OCI-LY7 (cell line): ENCODE data around the gene SMAD6. TPM values are rescaled to one million over a fixed set of nuclear protein-coding genes. Genes with fewer than 3 reads are reported as not detected.

ENCODE experiments used
- BruUV-seq: library from RNA; stranded (reverse); fragments of 400-500 nt; replicated peaks from 2 replicates; lab custom pipeline; 2021; lab: Mats Ljungman, UMichigan
- CTCF ChIA-PET: fragments of 300-600 bp; sonication (Branson Sonifier 250); formaldehyde crosslinking; loops from one replicate; lab custom pipeline; 2022; ENCODE audit warnings: antibody characterized with exemption; ENCODE audit not compliant: unreplicated experiment; lab: Charles Lee
- POLR2A ChIA-PET: fragments of 300-600 bp; sonication (Branson Sonifier 250); formaldehyde crosslinking; loops from one replicate; lab custom pipeline; 2022; ENCODE audit warnings: antibody characterized with exemption; lab: Charles Lee
- DNase-seq: peaks from one replicate; pipeline ENCODE4 v3.0.0-alpha.2; 2015; ENCODE audit warnings: low spot score
- H2AFZ ChIP-seq: fragments of 200-600 bp; sonication (generic), shearing (Covaris generic); 2 replicates; pipeline ENCODE4 v1.6.1; 2014; ENCODE audit warnings: mild to moderate bottlenecking, antibody characterized with exemption, low read length, moderate library complexity
- H3K27ac ChIP-seq: fragments of 200-600 bp; sonication (generic); 2 replicates; pipeline ENCODE4 v1.5.1; 2014; ENCODE audit warnings: mixed run types, low read depth, mild to moderate bottlenecking, moderate library complexity, low read length, inconsistent platforms; ENCODE audit not compliant: poor library complexity, severe bottlenecking
- H3K36me3 ChIP-seq: fragments of 200-600 bp; sonication (generic); 2 replicates; pipeline ENCODE4 v1.6.1; 2014; ENCODE audit warnings: mild to moderate bottlenecking, antibody characterized with exemption, low read length, moderate library complexity, mixed read lengths; ENCODE audit not compliant: insufficient read depth
- H3K4me1 ChIP-seq: fragments of 200-600 bp; sonication (generic); 2 replicates; pipeline ENCODE4 v1.5.1; 2014; ENCODE audit warnings: mild to moderate bottlenecking, low read length; ENCODE audit not compliant: insufficient read depth, poor library complexity, severe bottlenecking
- H3K4me2 ChIP-seq: fragments of 200-600 bp; sonication (generic); 2 replicates; pipeline ENCODE4 v1.6.1; 2014; ENCODE audit warnings: mild to moderate bottlenecking, low read length
- H3K4me3 ChIP-seq: fragments of 200-600 bp; sonication (generic); 2 replicates; pipeline ENCODE4 v1.5.1; 2014; ENCODE audit warnings: mild to moderate bottlenecking, low read depth, low read length; ENCODE audit not compliant: poor library complexity, severe bottlenecking
- H3K79me2 ChIP-seq: fragments of 200-600 bp; sonication (generic); 2 replicates; pipeline ENCODE4 v1.6.1; 2016; ENCODE audit warnings: low read depth, mild to moderate bottlenecking, low read length, moderate library complexity, mixed read lengths; ENCODE audit not compliant: insufficient read depth
- H3K9me2 ChIP-seq: fragments of 200-600 bp; sonication (generic); 2 replicates; pipeline ENCODE4 v1.6.1; 2016; ENCODE audit warnings: mild to moderate bottlenecking, low read length, mixed read lengths; ENCODE audit not compliant: insufficient read depth
- H3K9me3 ChIP-seq: fragments of 200-600 bp; sonication (generic); 2 replicates; pipeline ENCODE4 v1.6.1; 2014; ENCODE audit warnings: mild to moderate bottlenecking, mixed run types, low read length, mixed read lengths
- H4K20me1 ChIP-seq: fragments of 200-600 bp; sonication (generic); 2 replicates; pipeline ENCODE4 v1.6.1; 2014; ENCODE audit warnings: mild to moderate bottlenecking, antibody characterized with exemption, low read length, moderate library complexity, mixed read lengths; ENCODE audit not compliant: insufficient read depth
- EZH2phosphoT487 ChIP-seq: fragments of 200-600 bp; sonication (generic); IDR thresholded peaks from 2 replicates; pipeline ENCODE4 v1.6.1; 2018; ENCODE audit warnings: low read depth, borderline replicate concordance, mild to moderate bottlenecking, mixed run types, antibody characterized with exemption, low read length, moderate library complexity, mixed read lengths
- intact Hi-C: fragments of 100-400 bp; cut with micrococcal nuclease; formaldehyde crosslinking; loops from one replicate; pipeline ENCODE4 v1.10.0; 2022; ENCODE audit not compliant: unreplicated experiment
- total RNA-seq, 2 experiments: library from RNA; depleted of rRNA in 1 of 2; stranded (reverse); fragments of >200 nt in 1 of 2; shearing (Covaris generic) in 1 of 2; gene quantifications; 2 replicates each; pipeline ENCODE4 v1.2.3, GENCODE V29; 2014 to 2022
- TF ChIP-seq, protein P1 (sequence below): fragments of 200-600 bp; sonication (generic); conservative IDR thresholded peaks from 2 replicates; pipeline ENCODE4 v1.5.1; 2014; ENCODE audit warnings: mild to moderate bottlenecking, antibody characterized with exemption, low read length, moderate library complexity, mixed read lengths

The SMAD6 gene
- total RNA-seq, 2 experiments from 2014 or later, result 14.6 to 16.1 TPM

DNA sequence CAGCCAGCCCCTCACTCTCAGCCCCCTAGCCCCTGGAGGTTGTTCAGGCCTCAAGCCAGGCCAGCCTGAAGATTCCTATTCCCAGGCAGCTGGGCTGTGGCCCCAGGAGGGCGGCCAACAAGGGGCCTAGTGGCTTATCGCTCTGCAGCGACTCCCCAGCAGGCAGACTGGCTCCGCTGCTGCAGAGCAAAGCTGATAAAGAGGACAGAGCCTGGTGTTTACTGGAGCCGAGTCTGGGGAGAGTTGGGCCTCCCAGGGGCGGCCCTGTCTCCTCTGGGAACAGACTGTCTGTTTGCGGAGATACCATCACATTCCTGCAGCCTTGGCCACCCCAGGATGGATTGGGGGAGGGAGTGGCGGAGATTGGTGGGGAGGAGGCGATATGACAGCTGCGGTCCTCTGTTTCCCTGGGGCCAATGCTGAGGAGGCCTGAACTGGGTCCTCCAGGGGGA is 22.4 kb upstream of the SMAD6 start:
- Histone ChIP-seq H3K36me3 (no peaks in the 10 kb centered on the region; the same call in 1 of the 2 replicates), H4K20me1 (no peaks in the 10 kb centered on the region), H3K27ac (no peak overlapping the region), H3K4me2 (no peak overlapping the region), H3K4me3 (no peak overlapping the region), H3K9me2 (no peaks in the 10 kb centered on the region), H2AFZ (no peak overlapping the region), H3K4me1 (peaks cover 20% of the 10 kb centered on the region), H3K9me3 (0 out of 2 replicates have a peak, but pooled peaks cover 5% of the 10 kb centered on the region), H3K79me2 (no peaks in the 10 kb centered on the region)
- no peak for TF ChIP-seq EZH2phosphoT487
- TF ChIP-seq, protein P1, sequence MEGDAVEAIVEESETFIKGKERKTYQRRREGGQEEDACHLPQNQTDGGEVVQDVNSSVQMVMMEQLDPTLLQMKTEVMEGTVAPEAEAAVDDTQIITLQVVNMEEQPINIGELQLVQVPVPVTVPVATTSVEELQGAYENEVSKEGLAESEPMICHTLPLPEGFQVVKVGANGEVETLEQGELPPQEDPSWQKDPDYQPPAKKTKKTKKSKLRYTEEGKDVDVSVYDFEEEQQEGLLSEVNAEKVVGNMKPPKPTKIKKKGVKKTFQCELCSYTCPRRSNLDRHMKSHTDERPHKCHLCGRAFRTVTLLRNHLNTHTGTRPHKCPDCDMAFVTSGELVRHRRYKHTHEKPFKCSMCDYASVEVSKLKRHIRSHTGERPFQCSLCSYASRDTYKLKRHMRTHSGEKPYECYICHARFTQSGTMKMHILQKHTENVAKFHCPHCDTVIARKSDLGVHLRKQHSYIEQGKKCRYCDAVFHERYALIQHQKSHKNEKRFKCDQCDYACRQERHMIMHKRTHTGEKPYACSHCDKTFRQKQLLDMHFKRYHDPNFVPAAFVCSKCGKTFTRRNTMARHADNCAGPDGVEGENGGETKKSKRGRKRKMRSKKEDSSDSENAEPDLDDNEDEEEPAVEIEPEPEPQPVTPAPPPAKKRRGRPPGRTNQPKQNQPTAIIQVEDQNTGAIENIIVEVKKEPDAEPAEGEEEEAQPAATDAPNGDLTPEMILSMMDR, result no peak
- CTCF ChIA-PET, result no interaction called here
- intact Hi-C loops, result no loop called here
- POLR2A ChIA-PET, result interaction anchor here (0.6 to 1.2 kb wide), 3 partner anchors 9 to 1019 kb away, joined by 4 to 6 read pairs (median 5); no protein-coding TSS in a partner anchor
- DNase-seq, result no peak
- BruUV-seq, result no TSS peak

DNA sequence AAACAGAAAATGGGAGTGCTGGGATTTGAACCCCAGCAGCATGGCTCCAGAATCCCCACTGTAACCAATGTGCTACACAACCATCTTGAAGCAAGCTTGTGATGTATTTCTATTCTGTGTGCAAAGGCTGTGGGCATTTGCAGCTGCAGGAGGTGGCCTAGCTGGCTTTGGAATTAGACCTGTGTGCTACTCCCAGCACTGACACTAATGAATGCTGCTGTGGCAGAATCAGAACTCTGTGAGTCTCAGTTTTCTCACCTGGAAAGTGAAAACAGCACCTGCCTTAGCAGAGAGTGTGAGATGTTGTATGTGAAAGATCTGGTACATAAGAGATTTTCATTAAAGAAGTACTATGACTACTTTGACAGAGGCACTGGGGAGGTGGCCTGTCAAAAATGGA is 21.5 kb upstream of the SMAD6 start:
- no peaks in the 10 kb centered on the region for H3K9me2 ChIP-seq
- intact Hi-C loops, result no loop called here
- H3K9me3 ChIP-seq, result 0 out of 2 replicates have a peak, but pooled peaks cover 5% of the 10 kb centered on the region
- H3K36me3 ChIP-seq, result no peaks in the 10 kb centered on the region; the same call in 1 of the 2 replicates
- H3K79me2 ChIP-seq, result no peaks in the 10 kb centered on the region
- CTCF ChIA-PET, result no interaction called here
- BruUV-seq, result no TSS peak
- no peak overlapping the region for H3K27ac ChIP-seq
- no peak overlapping the region for H3K4me3 ChIP-seq
- H4K20me1 ChIP-seq, result no peaks in the 10 kb centered on the region
- no peak overlapping the region for H2AFZ ChIP-seq
- H3K4me1 ChIP-seq, result peaks cover 17% of the 10 kb centered on the region
- no peak overlapping the region for H3K4me2 ChIP-seq
- POLR2A ChIA-PET, result interaction anchor here (1.2 kb wide), 1 partner anchor 9 kb away, joined by 5 read pairs; no protein-coding TSS in a partner anchor
- TF ChIP-seq EZH2phosphoT487, result no peak
- TF ChIP-seq, protein P1, result no peak
- DNase-seq, result no peak

DNA sequence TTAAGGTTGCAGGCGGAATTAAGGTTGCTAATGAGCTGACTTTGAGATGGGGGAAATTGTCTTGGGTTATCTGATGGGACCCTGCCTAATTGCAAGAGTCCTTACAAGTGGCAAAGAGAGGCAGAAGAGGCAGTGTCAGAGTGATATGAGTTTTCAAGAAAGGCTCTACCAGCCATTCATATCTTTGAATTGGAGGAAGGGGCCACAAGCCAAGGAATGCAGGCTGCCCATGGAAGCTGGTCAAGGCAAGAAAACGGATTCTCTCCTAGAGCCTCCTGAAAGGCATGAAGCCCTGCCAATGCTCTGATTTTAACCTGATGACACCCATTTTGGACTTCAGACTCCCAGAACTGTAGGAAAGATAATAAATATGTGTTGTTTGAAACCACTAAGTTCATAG is 20.6 kb upstream of the SMAD6 start:
- BruUV-seq, result no TSS peak

More for the DNA sequence above, 20.6 kb upstream of the SMAD6 start:
- H3K27ac ChIP-seq, result no peak overlapping the region
- ChIA-PET CTCF (no interaction called here), POLR2A (no interaction called here)
- intact Hi-C loops, result no loop called here
- no peak for DNase-seq
- no peak overlapping the region for H3K4me2 ChIP-seq
- no peaks in the 10 kb centered on the region for H4K20me1 ChIP-seq
- no peak for TF ChIP-seq EZH2phosphoT487
- TF ChIP-seq, protein P1, result no peak
- H3K9me2 ChIP-seq, result no peaks in the 10 kb centered on the region
- H3K36me3 ChIP-seq, result no peaks in the 10 kb centered on the region; the same call in 1 of the 2 replicates
- H3K79me2 ChIP-seq, result no peaks in the 10 kb centered on the region
- peaks cover 15% of the 10 kb centered on the region for H3K4me1 ChIP-seq
- no peak overlapping the region for H3K4me3 ChIP-seq
- H2AFZ ChIP-seq, result no peak overlapping the region
- 0 out of 2 replicates have a peak, but pooled peaks cover 5% of the 10 kb centered on the region for H3K9me3 ChIP-seq
